Smooth muscle cell (in vitro differentiated cells): ENCODE results near the gene EYS. TPM values are rescaled to one million over a fixed set of nuclear protein-coding genes. Genes with fewer than 3 reads are reported as not detected.

ENCODE experiments used
- DNase-seq: peaks from one replicate; lab custom pipeline; 2025; ENCODE audit not compliant: unreplicated experiment; lab: John Stamatoyannopoulos, UW
- H2AFZ ChIP-seq: fragments of 200-600 bp; sonication (generic); 2 replicates; pipeline ENCODE4 v1.6.0; 2016; ENCODE audit warnings: antibody characterized with exemption, low read depth, mild to moderate bottlenecking
- H3F3A ChIP-seq: fragments of 200-600 bp; sonication (generic); 2 replicates; pipeline ENCODE4 v1.6.0; 2017; ENCODE audit warnings: antibody characterized with exemption, low read depth
- H3K27ac ChIP-seq: fragments of 200-600 bp; sonication (generic); 2 replicates; pipeline ENCODE4 v1.5.1; 2016; ENCODE audit warnings: low read depth, mild to moderate bottlenecking
- H3K27me3 ChIP-seq: fragments of 200-600 bp; sonication (generic); 2 replicates; pipeline ENCODE4 v1.6.1; 2016; ENCODE audit warnings: low read depth, mild to moderate bottlenecking
- H3K36me3 ChIP-seq: fragments of 200-600 bp; sonication (generic); 2 replicates; pipeline ENCODE4 v1.5.1; 2016; ENCODE audit warnings: low read depth
- H3K4me1 ChIP-seq: fragments of 200-600 bp; sonication (generic); 2 replicates; pipeline ENCODE4 v1.5.1; 2016; ENCODE audit warnings: low read depth
- H3K4me2 ChIP-seq: fragments of 200-600 bp; sonication (generic); 2 replicates; pipeline ENCODE4 v1.6.0; 2016; ENCODE audit warnings: mild to moderate bottlenecking
- H3K4me3 ChIP-seq: fragments of 200-600 bp; sonication (generic); 2 replicates; pipeline ENCODE4 v1.5.1; 2016; ENCODE audit warnings: mild to moderate bottlenecking
- H3K79me2 ChIP-seq: fragments of 200-600 bp; sonication (generic); 2 replicates; pipeline ENCODE4 v1.6.0; 2016; ENCODE audit warnings: low read depth, mild to moderate bottlenecking
- H3K9ac ChIP-seq: fragments of 200-600 bp; sonication (generic); 2 replicates; pipeline ENCODE4 v1.6.0; 2016; ENCODE audit warnings: low read depth
- H3K9me3 ChIP-seq: fragments of 200-600 bp; sonication (generic); replicated peaks from 2 replicates; pipeline ENCODE4 v1.5.1; 2016; ENCODE audit warnings: low read depth
- H4K20me1 ChIP-seq: fragments of 200-600 bp; sonication (generic); 2 replicates; pipeline ENCODE4 v1.6.0; 2016; ENCODE audit warnings: low read depth
- WGBS: methylation state at CpG from one replicate; pipeline ENCODE4 v1.1.7; 2016; ENCODE audit warnings: low lambda C conversion rate; 5-methylcytosine and 5-hydroxymethylcytosine counted together
- polyA plus RNA-seq: library from polyadenylated mRNA; unstranded; fragments of >200 nt; fragmentation: Nextera tagmentation; extraction: Ambion mirVana; gene quantifications from 2 replicates; pipeline ENCODE4 v1.2.1, GENCODE V29; 2016
- total RNA-seq: library from RNA; depleted of rRNA; stranded (reverse); fragments of >200 nt; gene quantifications from 2 replicates; pipeline ENCODE4 v1.2.3, GENCODE V29; 2014
- TF ChIP-seq, protein P1 (sequence below): fragments of 200-600 bp; sonication (generic); IDR thresholded peaks from 2 replicates; pipeline ENCODE4 v1.5.1; 2017; ENCODE audit warnings: borderline replicate concordance, mild to moderate bottlenecking, antibody characterized with exemption; ENCODE audit not compliant: insufficient read depth, poor library complexity, severe bottlenecking

EYS gene
- total and polyA plus RNA-seq, 2 experiments from 2014 or later: 0.07 to 0.18 TPM

- no peaks in the 10 kb centered on the region for H3K4me1 ChIP-seq
- H3K79me2 ChIP-seq: no peaks in the 10 kb centered on the region
- no peaks in the 10 kb centered on the region for H4K20me1 ChIP-seq
- no peaks in the 10 kb centered on the region for H3K36me3 ChIP-seq
- DNase-seq: no peak
- H3K9ac ChIP-seq: no peak overlapping the region
- TF ChIP-seq, protein P1, sequence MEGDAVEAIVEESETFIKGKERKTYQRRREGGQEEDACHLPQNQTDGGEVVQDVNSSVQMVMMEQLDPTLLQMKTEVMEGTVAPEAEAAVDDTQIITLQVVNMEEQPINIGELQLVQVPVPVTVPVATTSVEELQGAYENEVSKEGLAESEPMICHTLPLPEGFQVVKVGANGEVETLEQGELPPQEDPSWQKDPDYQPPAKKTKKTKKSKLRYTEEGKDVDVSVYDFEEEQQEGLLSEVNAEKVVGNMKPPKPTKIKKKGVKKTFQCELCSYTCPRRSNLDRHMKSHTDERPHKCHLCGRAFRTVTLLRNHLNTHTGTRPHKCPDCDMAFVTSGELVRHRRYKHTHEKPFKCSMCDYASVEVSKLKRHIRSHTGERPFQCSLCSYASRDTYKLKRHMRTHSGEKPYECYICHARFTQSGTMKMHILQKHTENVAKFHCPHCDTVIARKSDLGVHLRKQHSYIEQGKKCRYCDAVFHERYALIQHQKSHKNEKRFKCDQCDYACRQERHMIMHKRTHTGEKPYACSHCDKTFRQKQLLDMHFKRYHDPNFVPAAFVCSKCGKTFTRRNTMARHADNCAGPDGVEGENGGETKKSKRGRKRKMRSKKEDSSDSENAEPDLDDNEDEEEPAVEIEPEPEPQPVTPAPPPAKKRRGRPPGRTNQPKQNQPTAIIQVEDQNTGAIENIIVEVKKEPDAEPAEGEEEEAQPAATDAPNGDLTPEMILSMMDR: no peak
- 90% methylated on average over 2 of the region's 2 CpGs for WGBS
- H3K4me2 ChIP-seq: no peak overlapping the region
- no peak overlapping the region for H2AFZ ChIP-seq
- H3K27ac ChIP-seq: no peak overlapping the region
- no peak overlapping the region for H3K4me3 ChIP-seq
- no peaks in the 10 kb centered on the region for H3F3A ChIP-seq
- H3K9me3 ChIP-seq: no peaks in the 10 kb centered on the region
- H3K27me3 ChIP-seq: no peaks in the 10 kb centered on the region
Observed at GRCh38 chr6:63732336-63732735, 1974.7 kb downstream of the EYS start.

- Histone ChIP-seq H3K4me2 (no peak overlapping the region), H3F3A (no peaks in the 10 kb centered on the region), H3K36me3 (no peaks in the 10 kb centered on the region), H3K4me3 (no peak overlapping the region), H3K9me3 (no peaks in the 10 kb centered on the region), H3K4me1 (no peaks in the 10 kb centered on the region), H2AFZ (no peak overlapping the region), H3K79me2 (no peaks in the 10 kb centered on the region), H4K20me1 (no peaks in the 10 kb centered on the region), H3K9ac (no peak overlapping the region), H3K27me3 (no peaks in the 10 kb centered on the region), H3K27ac (no peak overlapping the region)
- WGBS: 85% methylated on average over 3 of the region's 3 CpGs
- DNase-seq: no peak
- TF ChIP-seq, protein P1: no peak
Observed at GRCh38 chr6:63731930-63732329, 1975.1 kb downstream of the EYS start.

DNA sequence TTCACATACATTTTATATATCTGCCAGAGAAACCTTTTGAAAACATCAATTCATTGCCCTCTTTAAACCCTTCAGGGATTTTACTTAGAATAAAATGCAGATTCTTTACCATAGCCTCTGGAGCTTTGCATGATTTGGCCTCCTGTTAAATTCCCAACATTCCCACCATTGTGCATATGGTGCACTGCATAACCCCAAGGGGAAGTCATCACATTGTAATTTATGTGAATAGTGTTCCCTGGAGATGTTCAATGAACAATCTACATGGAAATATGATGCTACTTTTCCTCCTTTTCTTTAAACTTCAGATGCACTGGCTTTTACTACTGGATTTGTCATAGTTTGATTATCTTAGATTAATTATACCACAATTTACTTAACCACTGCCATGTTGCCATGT, 1976.7 kb downstream of the EYS start:
- Histone ChIP-seq H3K4me2 (no peak overlapping the region), H3K36me3 (no peaks in the 10 kb centered on the region), H3K9me3 (no peaks in the 10 kb centered on the region), H2AFZ (no peak overlapping the region), H3K4me1 (no peaks in the 10 kb centered on the region), H3K9ac (no peak overlapping the region), H4K20me1 (no peaks in the 10 kb centered on the region), H3K27me3 (no peaks in the 10 kb centered on the region), H3F3A (no peaks in the 10 kb centered on the region), H3K4me3 (no peak overlapping the region), H3K27ac (no peak overlapping the region), H3K79me2 (no peaks in the 10 kb centered on the region)
- TF ChIP-seq, protein P1: no peak
- DNase-seq: no peak

- Histone ChIP-seq H3F3A (no peaks in the 10 kb centered on the region), H3K79me2 (no peaks in the 10 kb centered on the region), H3K36me3 (no peaks in the 10 kb centered on the region), H2AFZ (no peak overlapping the region), H3K27me3 (no peaks in the 10 kb centered on the region), H3K4me1 (no peaks in the 10 kb centered on the region), H3K9ac (no peak overlapping the region), H3K4me3 (no peak overlapping the region), H3K4me2 (no peak overlapping the region), H3K9me3 (no peaks in the 10 kb centered on the region), H3K27ac (no peak overlapping the region), H4K20me1 (no peaks in the 10 kb centered on the region)
- no peak for DNase-seq
- TF ChIP-seq, protein P1: no peak
Observed at GRCh38 chr6:63724721-63725120, 1982.3 kb downstream of the EYS start.
